Measurements from ENCODE around the gene FN1. TPM values are rescaled to one million over a fixed set of nuclear protein-coding genes. Genes with fewer than 3 reads are reported as not detected.

The FN1 gene
- total RNA-seq, 2 donors from 2014 or later = 369 to 1,092 TPM

DNA sequence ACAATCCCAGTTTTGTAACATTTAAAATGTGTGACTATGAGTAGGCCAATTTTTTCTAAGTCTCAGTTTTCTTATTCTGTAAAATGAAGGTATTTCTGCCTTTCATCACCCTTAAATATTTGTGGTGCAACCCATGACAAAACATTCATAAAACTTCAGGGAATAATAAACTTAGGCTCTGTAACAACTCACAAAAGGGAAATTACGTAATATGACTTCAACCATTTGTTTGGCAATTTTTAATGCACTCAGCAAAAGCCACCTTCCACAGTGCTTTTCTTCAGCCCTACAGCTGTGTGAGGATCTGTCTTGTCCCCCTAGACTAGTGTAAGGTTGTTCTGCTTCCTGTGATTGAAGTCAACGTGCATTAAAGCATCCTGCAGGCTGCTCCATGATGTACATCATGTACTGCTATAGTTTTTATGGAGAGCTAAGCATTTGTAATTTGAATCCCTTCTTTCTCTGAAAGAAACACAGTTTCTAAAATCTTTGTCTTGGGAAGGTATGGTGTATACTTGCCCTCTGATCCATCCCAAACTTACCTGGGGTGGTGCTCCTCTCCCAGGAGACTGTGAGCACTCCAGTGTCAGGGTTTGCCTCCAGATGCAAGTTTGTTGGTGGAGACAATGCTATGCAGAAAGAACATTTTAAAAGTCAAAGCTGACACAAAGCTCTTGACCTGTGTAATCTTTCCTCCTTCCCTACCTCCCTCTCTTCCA is 39.1 kb downstream of the FN1 start:
- H3K4me3 ChIP-seq = no peak overlapping the region
- peaks cover 54% of the 10 kb centered on the region for H3K36me3 ChIP-seq
- DNase-seq (ENCODE audit: low spot score) = no peak
- H3K27ac ChIP-seq = no peak overlapping the region
- TF ChIP-seq, protein P1, sequence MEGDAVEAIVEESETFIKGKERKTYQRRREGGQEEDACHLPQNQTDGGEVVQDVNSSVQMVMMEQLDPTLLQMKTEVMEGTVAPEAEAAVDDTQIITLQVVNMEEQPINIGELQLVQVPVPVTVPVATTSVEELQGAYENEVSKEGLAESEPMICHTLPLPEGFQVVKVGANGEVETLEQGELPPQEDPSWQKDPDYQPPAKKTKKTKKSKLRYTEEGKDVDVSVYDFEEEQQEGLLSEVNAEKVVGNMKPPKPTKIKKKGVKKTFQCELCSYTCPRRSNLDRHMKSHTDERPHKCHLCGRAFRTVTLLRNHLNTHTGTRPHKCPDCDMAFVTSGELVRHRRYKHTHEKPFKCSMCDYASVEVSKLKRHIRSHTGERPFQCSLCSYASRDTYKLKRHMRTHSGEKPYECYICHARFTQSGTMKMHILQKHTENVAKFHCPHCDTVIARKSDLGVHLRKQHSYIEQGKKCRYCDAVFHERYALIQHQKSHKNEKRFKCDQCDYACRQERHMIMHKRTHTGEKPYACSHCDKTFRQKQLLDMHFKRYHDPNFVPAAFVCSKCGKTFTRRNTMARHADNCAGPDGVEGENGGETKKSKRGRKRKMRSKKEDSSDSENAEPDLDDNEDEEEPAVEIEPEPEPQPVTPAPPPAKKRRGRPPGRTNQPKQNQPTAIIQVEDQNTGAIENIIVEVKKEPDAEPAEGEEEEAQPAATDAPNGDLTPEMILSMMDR (IDR thresholded peaks at IDR 0.05) = no peak
- H3K27me3 ChIP-seq = no peaks in the 10 kb centered on the region
- H3K4me1 ChIP-seq = no peaks in the 10 kb centered on the region
- no peaks in the 10 kb centered on the region for H3K9me3 ChIP-seq

DNA sequence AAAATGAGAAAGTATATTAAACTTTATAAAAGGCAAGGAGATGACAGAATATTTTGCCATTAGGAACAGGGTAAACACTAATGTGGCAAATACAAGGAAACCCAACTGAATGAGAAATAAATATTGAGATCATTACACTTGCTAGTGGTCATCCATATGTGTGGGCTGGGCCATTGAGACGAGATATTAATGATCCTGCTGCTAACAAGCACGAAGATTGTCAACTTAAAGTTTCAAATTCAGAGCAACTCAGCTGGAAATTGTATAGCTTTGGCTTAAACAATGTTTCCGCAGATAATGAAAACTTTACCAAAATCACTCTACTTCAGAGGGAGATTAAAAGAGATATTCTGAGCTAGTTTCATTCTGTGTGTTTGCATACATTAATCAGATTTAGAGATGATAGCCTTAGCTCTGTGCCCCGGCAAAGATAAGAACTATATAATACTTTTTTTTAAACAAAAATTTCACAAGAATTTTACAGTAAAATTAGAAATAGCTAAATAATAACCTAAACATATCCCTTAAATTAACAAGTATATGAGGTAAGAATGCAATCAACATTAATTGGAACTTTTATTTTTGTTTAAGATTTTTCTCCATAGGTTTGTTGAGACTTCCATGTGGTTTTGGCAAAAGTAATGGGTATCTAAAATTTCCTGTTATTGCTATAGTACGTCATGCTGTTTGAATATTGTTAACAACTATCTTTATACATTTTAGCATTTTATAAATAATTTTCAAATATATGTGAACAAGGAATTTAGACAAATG is 40.0 kb downstream of the FN1 start:
- no peak overlapping the region for H3K27ac ChIP-seq
- no peaks in the 10 kb centered on the region for H3K9me3 ChIP-seq
- H3K4me1 ChIP-seq = no peaks in the 10 kb centered on the region
- peaks cover 61% of the 10 kb centered on the region for H3K36me3 ChIP-seq
- TF ChIP-seq, protein P1 (IDR thresholded peaks at IDR 0.05) = no peak
- H3K27me3 ChIP-seq = no peaks in the 10 kb centered on the region
- no peak overlapping the region for H3K4me3 ChIP-seq
- DNase-seq (ENCODE audit: low spot score) = no peak

DNA sequence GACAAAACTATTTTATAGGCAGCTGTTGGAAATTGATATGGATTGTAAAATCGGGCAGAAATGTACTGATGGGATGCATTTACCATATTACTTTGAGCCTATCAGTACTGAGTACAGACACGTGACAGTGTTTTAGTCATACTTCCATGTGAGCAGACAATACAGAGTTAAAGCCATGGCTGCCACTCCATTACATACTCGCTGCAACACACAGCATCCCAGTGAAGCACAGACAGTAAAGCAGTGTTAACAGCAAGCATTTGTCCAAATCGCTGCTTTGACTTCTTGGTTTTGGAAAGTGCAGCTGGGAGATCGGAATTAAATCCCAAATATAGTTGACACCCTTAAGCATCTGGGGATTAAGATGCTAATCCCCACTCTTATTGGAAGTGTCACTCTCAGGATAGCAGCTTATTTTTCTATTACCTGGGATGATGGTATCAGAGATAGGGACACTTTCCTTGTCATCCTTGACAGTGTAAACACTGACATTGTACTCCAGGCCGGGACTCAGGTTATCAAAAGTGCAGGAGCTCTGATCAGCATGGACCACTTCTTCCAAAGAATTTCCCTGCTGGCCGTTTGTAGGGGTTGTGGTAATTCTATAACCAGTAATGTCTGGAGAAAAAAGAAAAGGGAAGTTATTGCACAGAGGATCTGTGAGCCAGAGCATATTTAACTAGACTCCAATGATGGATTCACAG is 41.6 kb downstream of the FN1 start:
- no peak overlapping the region for H3K27ac ChIP-seq
- TF ChIP-seq, protein P1 (IDR thresholded peaks at IDR 0.05) = no peak
- H3K4me3 ChIP-seq = no peak overlapping the region
- H3K36me3 ChIP-seq = peaks cover 61% of the 10 kb centered on the region
- no peaks in the 10 kb centered on the region for H3K9me3 ChIP-seq
- H3K27me3 ChIP-seq = no peaks in the 10 kb centered on the region
- no peak for DNase-seq (ENCODE audit: low spot score)
- H3K4me1 ChIP-seq = no peaks in the 10 kb centered on the region

DNA sequence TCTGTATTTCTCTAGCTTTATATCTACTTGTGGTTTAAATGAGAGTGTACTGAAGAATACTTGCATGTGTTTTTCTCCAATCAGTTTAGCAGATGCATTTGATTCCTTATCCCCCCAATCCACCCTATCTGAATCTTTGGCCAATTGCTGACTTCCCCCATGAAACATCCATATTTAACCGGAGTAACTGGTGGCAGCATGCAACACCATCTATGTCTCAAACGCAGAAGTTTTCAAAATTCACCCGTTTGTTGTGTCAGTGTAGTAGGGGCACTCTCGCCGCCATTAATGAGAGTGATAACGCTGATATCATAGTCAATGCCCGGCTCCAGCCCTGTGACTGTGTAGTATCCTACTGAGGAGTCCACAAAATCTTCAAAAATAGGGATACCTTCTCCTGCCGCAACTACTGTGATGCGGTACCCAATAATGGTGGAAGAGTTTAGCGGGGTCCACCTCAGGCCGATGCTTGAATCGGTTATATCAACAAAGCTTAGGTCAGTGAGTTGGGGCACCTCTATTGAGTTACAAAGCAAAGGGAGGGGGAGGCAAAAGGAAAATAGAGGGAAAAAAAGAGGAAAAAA is 43.1 kb downstream of the FN1 start:
- H3K36me3 ChIP-seq = peaks cover 68% of the 10 kb centered on the region
- no peak for DNase-seq (ENCODE audit: low spot score)
- no peaks in the 10 kb centered on the region for H3K27me3 ChIP-seq
- H3K4me3 ChIP-seq = no peak overlapping the region
- TF ChIP-seq, protein P1 (IDR thresholded peaks at IDR 0.05) = no peak
- no peaks in the 10 kb centered on the region for H3K4me1 ChIP-seq
- H3K27ac ChIP-seq = no peak overlapping the region
- no peaks in the 10 kb centered on the region for H3K9me3 ChIP-seq

DNA sequence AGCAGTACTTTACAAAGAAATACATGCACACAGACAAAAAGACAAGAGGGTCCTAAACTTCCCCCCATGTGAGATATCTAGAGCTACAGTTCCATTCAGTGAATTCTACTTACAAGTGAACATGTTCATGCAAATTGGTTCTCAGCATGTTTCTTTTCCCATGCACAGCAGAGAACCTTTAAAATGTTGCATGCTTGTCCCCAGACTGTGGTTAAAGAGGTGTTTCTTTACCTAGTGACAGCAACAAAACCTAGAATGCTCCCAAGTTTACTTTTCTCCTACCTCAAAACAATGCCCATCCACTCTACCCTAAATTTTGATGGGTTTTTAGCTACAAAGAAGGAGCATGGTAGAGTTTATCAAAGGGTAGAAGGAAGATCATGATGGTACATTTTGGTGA is 43.7 kb downstream of the FN1 start:
- H3K27me3 ChIP-seq = no peaks in the 10 kb centered on the region
- TF ChIP-seq, protein P1 (IDR thresholded peaks at IDR 0.05) = no peak
- no peaks in the 10 kb centered on the region for H3K9me3 ChIP-seq
- peaks cover 66% of the 10 kb centered on the region for H3K36me3 ChIP-seq
- no peak overlapping the region for H3K4me3 ChIP-seq
- H3K27ac ChIP-seq = no peak overlapping the region
- DNase-seq (ENCODE audit: low spot score) = no peak
- H3K4me1 ChIP-seq = no peaks in the 10 kb centered on the region

Data from right atrium auricular region (tissue), 2 donors.